Neuronal stem cell (in vitro differentiated cells): ENCODE measurements around the gene PCBD1.

Experiments used
- DNase-seq: peaks from one replicate; pipeline ENCODE4 v3.0.0-alpha.2; 2013; ENCODE audit warnings: low spot score
- H2AFZ ChIP-seq: one replicate; pipeline ENCODE4 v1.6.1; 2013; ENCODE audit warnings: mild to moderate bottlenecking, low read length, inconsistent platforms
- H2AK5ac ChIP-seq: 2 replicates; pipeline ENCODE4 v1.6.1; 2013; ENCODE audit warnings: low read depth, mild to moderate bottlenecking, inconsistent platforms, low read length, moderate library complexity, mixed read lengths
- H2BK120ac ChIP-seq: 2 replicates; pipeline ENCODE4 v1.6.1; 2013; ENCODE audit warnings: low read depth, mild to moderate bottlenecking, inconsistent platforms, low read length, moderate library complexity, mixed read lengths
- H2BK12ac ChIP-seq: one replicate; pipeline ENCODE4 v1.6.1; 2013; ENCODE audit warnings: low read length, inconsistent platforms
- H2BK15ac ChIP-seq: 2 replicates; pipeline ENCODE4 v1.6.1; 2013; ENCODE audit warnings: mild to moderate bottlenecking, low read length, inconsistent platforms, mixed read lengths
- H2BK5ac ChIP-seq: one replicate; pipeline ENCODE4 v1.6.1; 2013; ENCODE audit warnings: inconsistent platforms, mild to moderate bottlenecking, low read length, moderate library complexity
- H3K14ac ChIP-seq: one replicate; pipeline ENCODE4 v1.6.1; 2013; ENCODE audit warnings: low read length, inconsistent platforms
- H3K18ac ChIP-seq: 2 replicates; pipeline ENCODE4 v1.6.1; 2013; ENCODE audit warnings: low read length, inconsistent platforms
- H3K23ac ChIP-seq: 2 replicates; pipeline ENCODE4 v1.6.1; 2013; ENCODE audit warnings: low read depth, mild to moderate bottlenecking, mixed read lengths, low read length, inconsistent platforms; ENCODE audit not compliant: poor library complexity
- H3K27ac ChIP-seq: replicated peaks from 3 replicates; pipeline ENCODE4 v1.5.1; 2013; ENCODE audit warnings: low read length, inconsistent platforms
- H3K27me3 ChIP-seq, 3 experiments: 2 replicates each; pipeline ENCODE4 v1.6.1; 2013; ENCODE audit warnings: low read length in 3 of 3, mild to moderate bottlenecking in 2 of 3, inconsistent platforms in 1 of 3, low read depth in 1 of 3, mixed read lengths in 1 of 3, moderate library complexity in 1 of 3; ENCODE audit not compliant: control insufficient read depth in 3 of 3, insufficient read depth in 3 of 3
- H3K36me3 ChIP-seq, 2 donors: replicated peaks in 1 of 2; 2 replicates each; pipeline ENCODE4 v1.6.1; 2013; ENCODE audit warnings: low read length in 2 of 2; ENCODE audit not compliant: control insufficient read depth in 2 of 2, insufficient read depth in 2 of 2
- H3K4ac ChIP-seq: 2 replicates; pipeline ENCODE4 v1.6.1; 2013; ENCODE audit warnings: inconsistent platforms, mild to moderate bottlenecking, low read length, moderate library complexity
- H3K4me1 ChIP-seq, 2 donors: 1 replicate in 1 of 2; 2 replicates in 1 of 2; pipeline ENCODE4 v1.6.1; 2013; ENCODE audit warnings: low read length in 2 of 2, low read depth in 1 of 2; ENCODE audit not compliant: control insufficient read depth in 2 of 2, insufficient read depth in 1 of 2
- H3K4me2 ChIP-seq: one replicate; pipeline ENCODE4 v1.6.1; 2013; ENCODE audit warnings: mild to moderate bottlenecking, low read length, inconsistent platforms; ENCODE audit not compliant: insufficient read depth, poor library complexity, severe bottlenecking
- H3K4me3 ChIP-seq, 2 donors: 2 replicates each; pipeline ENCODE4 v1.5.1; 2013; ENCODE audit warnings: low read length in 2 of 2, mild to moderate bottlenecking in 2 of 2, inconsistent platforms in 1 of 2, moderate library complexity in 1 of 2
- H3K79me1 ChIP-seq: one replicate; pipeline ENCODE4 v1.6.1; 2013; ENCODE audit warnings: low read depth, mild to moderate bottlenecking, inconsistent platforms, low read length, moderate library complexity
- H3K9ac ChIP-seq: one replicate; pipeline ENCODE4 v1.6.1; 2013; ENCODE audit warnings: mild to moderate bottlenecking, low read depth, low read length, inconsistent platforms; ENCODE audit not compliant: poor library complexity
- H3K9me3 ChIP-seq, 2 donors: replicated peaks in 1 of 2; 2 replicates each; pipeline versions ENCODE3 to v1.6.1; 2013; ENCODE audit warnings: low read length in 2 of 2, mild to moderate bottlenecking in 2 of 2, inconsistent platforms in 1 of 2, low read depth in 1 of 2, mixed read lengths in 1 of 2, moderate library complexity in 1 of 2; ENCODE audit not compliant: control insufficient read depth in 2 of 2, insufficient read depth in 1 of 2
- H4K8ac ChIP-seq: one replicate; pipeline ENCODE4 v1.6.1; 2013; ENCODE audit warnings: low read depth, mild to moderate bottlenecking, inconsistent platforms, low read length, moderate library complexity
- H4K91ac ChIP-seq: one replicate; pipeline ENCODE4 v1.6.1; 2013; ENCODE audit warnings: low read length, low read depth, mild to moderate bottlenecking, inconsistent platforms; ENCODE audit not compliant: poor library complexity
- WGBS, 2 donors: extraction: QIAGEN DNeasy Blood & Tissue Kit; methylation state at CpG; one replicate each; pipeline ENCODE4 v1.1.7; 2013; ENCODE audit warnings: missing lambda C conversion rate in 2 of 2, mixed read lengths in 1 of 2; ENCODE audit not compliant: insufficient read length in 2 of 2, insufficient replicate concordance in 1 of 2; ENCODE audit errors: extremely low coverage in 2 of 2; 5-methylcytosine and 5-hydroxymethylcytosine counted together

The PCBD1 gene

GRCh38 chr10:70930263-70931000 is 42.1 kb upstream of the PCBD1 start:
- no CpG with 5 or more reads among the region's 17 CpGs for WGBS, 2 donors

GRCh38 chr10:70928140-70928539 is 39.8 kb upstream of the PCBD1 start:
- Histone ChIP-seq H3K23ac (no peak overlapping the region), H3K4me1 (no peaks in the 10 kb centered on the region), H3K27ac (no peak overlapping the region), H2AFZ (no peak overlapping the region), H4K8ac (no peak overlapping the region), H2BK5ac (no peak overlapping the region), H2BK12ac (no peak overlapping the region), H3K79me1 (no peaks in the 10 kb centered on the region), H2BK15ac (no peak overlapping the region), H3K4me2 (no peak overlapping the region), H3K27me3 (peaks cover 0 to 54% (median 0%) of the 10 kb centered on the region in 3 experiments), H3K18ac (peak overlapping the region; percentile 35), H3K9ac (no peak overlapping the region), H3K9me3 (no peaks in the 10 kb centered on the region), H2BK120ac (no peak overlapping the region), H3K4ac (no peak overlapping the region), H2AK5ac (no peak overlapping the region), H3K4me3 (no peak overlapping the region), H3K14ac (peak overlapping the region; percentile 58), H4K91ac (no peak overlapping the region), H3K36me3 (no peaks in the 10 kb centered on the region)
- WGBS, 2 donors, result no CpG with 5 or more reads among the region's 8 CpGs
- no peak for DNase-seq

More at GRCh38 chr10:70930263-70931000, 42.1 kb upstream of the PCBD1 start:
- H2BK12ac ChIP-seq, result no peak overlapping the region
- no peaks in the 10 kb centered on the region for H3K36me3 ChIP-seq
- no peak overlapping the region for H3K4me2 ChIP-seq
- H3K9ac ChIP-seq, result no peak overlapping the region
- peaks cover 0 to 62% (median 0%) of the 10 kb centered on the region in 3 experiments for H3K27me3 ChIP-seq
- H3K4ac ChIP-seq, result no peak overlapping the region
- peak overlapping the region; percentile 39 for H3K18ac ChIP-seq
- H3K14ac ChIP-seq, result no peak overlapping the region
- no peaks in the 10 kb centered on the region for H3K9me3 ChIP-seq
- no peak overlapping the region for H2AFZ ChIP-seq
- no peak overlapping the region for H3K23ac ChIP-seq
- H2AK5ac ChIP-seq, result no peak overlapping the region
- no peak overlapping the region for H2BK5ac ChIP-seq
- no peak for DNase-seq
- H2BK120ac ChIP-seq, result no peak overlapping the region
- no peak overlapping the region for H3K4me3 ChIP-seq
- H3K27ac ChIP-seq, result no peak overlapping the region
- no peaks in the 10 kb centered on the region for H3K4me1 ChIP-seq
- no peak overlapping the region for H2BK15ac ChIP-seq
- no peak overlapping the region for H4K8ac ChIP-seq
- H3K79me1 ChIP-seq, result no peaks in the 10 kb centered on the region
- no peak overlapping the region for H4K91ac ChIP-seq

GRCh38 chr10:70927189-70927943 is 39.0 kb upstream of the PCBD1 start:
- Histone ChIP-seq H2AK5ac (peak overlapping the region; percentile 47), H2AFZ (no peak overlapping the region), H2BK5ac (no peak overlapping the region), H3K4ac (no peak overlapping the region), H3K18ac (no peak overlapping the region), H3K27ac (no peak overlapping the region), H3K4me3 (no peak overlapping the region), H4K8ac (no peak overlapping the region), H3K36me3 (no peaks in the 10 kb centered on the region), H3K23ac (no peak overlapping the region), H3K79me1 (no peaks in the 10 kb centered on the region), H2BK12ac (no peak overlapping the region), H4K91ac (no peak overlapping the region), H3K9ac (no peak overlapping the region), H3K4me1 (no peaks in the 10 kb centered on the region), H2BK120ac (peak overlapping the region; percentile 79), H3K4me2 (no peak overlapping the region), H2BK15ac (peak overlapping the region; percentile 8), H3K27me3 (peaks cover 0 to 56% (median 0%) of the 10 kb centered on the region in 3 experiments), H3K14ac (no peak overlapping the region), H3K9me3 (no peaks in the 10 kb centered on the region)
- no CpG with 5 or more reads among the region's 13 CpGs for WGBS, 2 donors
- no peak for DNase-seq
